Putamen (tissue), 1 donor: ENCODE data around the gene PARM1.

Experiments
- DNase-seq: peaks from one replicate; pipeline ENCODE4 v3.0.0-alpha.2; 2016; ENCODE audit warnings: low spot score

Gene PARM1

DNA sequence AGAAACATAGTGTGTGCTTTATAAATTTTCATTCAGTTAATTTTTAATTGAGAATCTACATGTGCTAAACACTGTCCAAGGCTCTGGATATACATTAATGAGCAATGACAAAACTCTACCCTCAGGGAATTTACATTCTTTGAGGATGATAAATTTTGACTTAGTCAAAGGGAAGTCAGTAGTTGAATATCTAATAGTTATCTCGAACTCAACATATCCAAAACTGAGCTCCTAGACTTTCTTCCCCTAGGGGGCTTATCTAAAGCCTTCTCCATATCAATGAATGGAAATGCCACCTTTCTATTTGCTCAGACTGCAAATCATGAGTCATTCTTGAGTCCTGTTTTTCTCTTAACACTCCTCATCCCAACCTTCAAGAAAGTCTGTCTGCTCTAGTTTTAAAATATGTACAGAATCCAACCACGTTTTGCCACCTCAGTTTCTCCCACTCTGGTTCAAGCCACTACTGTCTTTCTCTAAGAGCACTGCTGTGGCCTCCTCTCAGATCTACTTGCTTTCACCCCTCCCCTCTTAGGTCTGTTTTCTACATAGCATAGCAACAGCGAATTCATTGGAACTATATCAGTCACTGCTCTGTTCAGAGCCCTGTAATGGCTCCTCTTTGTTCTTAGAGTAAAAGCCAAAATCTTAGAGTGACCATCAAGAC lies 9.5 kb downstream of the PARM1 start:
- no peak for DNase-seq

DNA sequence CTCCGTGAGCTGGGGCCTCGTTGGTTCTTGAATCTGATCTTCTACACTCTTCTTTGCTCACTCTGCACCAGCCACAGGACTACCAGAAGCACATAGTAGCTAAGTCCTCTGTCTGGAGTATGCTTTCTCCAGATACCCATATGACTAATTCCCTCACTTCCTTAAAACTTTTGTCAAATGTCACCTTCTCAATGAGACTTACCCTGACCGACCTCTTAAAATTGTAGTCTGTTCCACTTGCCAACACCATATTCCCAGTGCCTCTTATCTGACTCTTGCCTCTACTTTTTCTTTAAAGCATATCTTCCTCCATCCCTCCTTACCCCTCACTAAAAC lies 10.0 kb downstream of the PARM1 start:
- no peak for DNase-seq

DNA sequence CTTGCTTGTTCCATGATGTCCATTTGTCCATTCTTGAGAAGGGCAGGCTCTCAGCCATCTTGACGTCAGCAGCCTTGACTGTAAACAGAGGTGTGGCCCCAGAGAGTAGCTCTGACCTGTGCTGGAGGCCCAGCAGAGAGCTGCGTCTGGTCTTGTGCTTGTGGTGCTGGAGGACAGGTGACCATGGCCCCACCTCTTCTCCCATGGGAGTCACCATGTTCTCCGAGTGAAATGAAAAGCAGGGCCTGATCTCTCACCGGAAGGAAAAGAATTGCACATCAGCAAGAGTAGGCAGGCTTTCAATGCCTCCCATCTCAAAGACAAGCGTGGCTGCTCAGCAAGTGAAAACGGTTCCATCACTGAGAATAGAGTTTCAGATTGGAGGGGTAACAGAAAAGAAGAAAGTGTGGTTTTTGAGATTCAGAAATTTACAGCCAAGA lies 11.5 kb downstream of the PARM1 start:
- no peak for DNase-seq

DNA sequence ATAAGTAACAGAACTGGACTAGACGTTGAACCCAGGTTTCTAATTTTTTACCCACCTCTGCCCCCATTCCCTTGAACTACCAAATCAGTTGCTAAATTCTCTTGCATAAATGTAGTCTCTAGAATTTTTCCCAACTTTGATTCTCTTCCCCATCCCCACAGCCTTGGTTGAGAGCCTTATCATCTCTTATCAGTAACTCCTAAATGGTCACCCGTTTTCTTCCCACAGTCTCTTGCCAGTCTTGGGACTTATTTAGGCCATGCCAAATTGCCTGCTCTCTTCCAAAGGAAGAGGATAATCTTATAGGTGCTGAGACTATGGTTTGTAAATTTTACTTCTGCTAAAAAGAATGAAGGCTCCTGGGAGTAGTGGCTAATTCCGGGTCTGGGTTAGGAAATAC lies 13.3 kb downstream of the PARM1 start:
- DNase-seq: no peak

DNA sequence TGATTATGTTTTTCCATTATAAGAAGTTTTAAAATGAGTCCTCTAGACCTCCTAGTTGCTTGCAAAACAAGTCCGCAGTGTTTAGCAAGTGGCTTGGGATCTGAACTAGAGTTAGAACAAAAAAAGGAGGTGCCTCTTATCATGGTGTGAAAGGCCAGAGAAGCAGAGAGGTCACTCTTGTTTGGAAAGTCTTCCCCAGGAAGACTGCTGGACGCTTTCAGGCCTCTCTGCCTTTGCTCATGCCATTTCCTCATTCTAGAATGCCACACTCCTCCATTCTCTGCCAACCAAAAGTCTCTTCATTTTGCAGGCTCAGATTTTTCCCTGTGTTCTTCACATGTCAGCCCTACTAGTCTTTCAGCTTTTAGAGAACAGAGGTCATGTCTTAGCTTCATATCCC lies 14.9 kb downstream of the PARM1 start:
- no peak for DNase-seq

DNA sequence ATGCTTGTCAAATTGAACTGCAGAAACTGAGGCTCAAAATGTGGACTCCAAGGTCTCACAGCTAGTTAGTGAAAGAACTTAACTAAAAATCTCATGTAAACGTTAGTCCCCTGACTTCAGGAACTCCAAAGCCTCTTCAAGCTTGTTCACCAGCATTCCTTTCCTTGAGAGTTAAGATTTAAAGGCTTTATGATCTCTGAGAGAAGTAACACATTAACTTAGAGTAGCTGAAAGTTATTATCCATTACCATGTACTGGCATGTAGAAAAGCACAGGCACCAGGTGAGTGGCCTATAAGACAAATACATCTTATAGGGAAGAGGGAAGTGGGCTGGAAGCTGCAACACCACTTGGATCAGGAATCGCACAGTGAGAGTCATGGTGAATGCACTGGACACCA lies 15.3 kb downstream of the PARM1 start:
- no peak for DNase-seq

DNA sequence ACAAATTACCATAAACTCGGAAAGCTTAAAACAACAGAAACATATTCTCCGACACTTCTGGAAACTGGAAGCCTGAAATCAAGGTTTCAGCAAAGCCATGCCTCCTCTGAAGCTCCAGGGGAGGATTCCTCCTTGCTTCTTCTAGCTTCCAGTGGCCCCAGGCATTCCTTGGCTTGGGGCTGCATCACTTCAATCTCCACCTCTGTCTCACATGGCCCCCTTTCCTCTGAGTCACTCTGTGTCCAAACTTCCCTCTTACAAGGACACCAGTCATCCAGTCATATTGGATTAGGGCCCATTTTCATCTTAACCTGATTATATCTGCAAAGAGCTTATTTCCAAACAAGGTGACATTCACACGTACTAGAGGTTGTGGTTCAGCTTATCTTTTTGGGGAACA lies 17.3 kb downstream of the PARM1 start:
- DNase-seq: no peak

DNA sequence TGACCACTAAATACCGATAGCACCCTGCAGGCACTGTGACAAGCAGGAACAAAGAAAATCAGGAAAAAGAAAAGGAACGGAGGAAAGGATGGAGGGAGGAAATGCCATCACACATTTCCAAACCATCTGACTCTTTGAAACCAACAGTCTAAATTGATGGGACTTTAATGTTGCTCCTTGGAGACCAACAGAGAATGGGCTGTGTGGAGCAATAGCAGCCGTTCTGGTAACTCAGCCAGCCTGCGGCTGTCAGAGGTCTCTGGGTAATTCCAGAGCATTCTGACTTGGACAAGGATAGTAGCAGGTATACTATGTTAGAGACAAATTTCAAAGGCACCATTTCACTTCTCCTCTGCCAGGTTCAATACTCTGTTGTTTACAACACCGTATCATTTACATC lies 18.0 kb downstream of the PARM1 start:
- DNase-seq: no peak

DNA sequence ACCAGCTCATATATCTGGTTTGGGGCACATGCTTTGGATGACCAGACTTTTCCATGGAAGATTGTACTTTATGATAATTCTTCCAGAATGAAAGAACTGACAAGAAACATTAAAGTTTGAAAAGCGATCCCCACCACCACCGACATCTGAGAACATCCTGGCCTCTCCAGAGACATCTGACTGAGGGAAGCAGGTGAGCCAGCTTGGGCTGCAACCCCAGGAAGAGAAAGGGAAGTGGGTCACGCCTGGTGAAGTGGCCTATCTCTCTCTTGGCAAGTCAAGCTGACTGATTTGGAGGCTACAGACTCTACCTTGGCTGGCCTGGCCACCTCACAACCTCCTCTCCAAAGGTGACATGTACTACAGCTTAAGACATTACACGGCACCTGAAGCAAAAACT lies 20.7 kb downstream of the PARM1 start:
- no peak for DNase-seq

DNA sequence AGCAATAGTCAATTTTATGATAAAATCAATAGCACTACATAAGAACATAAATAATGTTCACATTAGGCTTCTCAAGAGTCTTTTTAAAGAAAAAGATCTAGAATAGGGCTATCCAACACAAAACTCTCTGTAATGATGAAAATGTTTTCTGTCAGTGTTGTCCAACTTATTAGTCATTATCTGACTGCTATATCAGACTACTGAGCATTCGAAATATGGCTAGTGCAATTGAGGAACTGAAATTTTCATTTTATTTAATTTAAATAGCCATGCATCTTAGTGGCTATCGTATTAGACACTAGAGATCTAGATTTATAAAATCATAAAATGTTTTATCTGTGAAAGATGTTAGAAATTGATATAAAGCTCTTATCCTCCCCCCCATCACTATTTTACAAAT lies 26.0 kb downstream of the PARM1 start:
- DNase-seq: no peak

DNA sequence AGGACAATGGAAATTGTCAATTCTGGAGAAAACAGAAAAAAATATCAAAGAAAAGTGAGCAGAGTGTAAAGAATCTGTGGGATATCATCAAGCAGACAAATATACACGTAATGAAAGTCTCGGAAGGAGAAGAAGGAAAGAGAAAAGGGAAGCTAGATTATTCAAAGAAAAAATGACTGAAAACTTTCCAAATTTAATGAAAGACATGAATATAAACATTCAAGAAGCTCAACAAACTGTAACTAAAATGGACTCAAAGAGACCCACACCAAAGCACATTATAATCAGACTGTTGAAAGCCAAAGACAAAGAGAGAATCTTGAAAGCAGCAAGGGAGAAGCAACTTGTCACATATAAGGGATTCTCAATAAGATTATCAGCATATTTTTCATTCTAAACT lies 28.3 kb downstream of the PARM1 start:
- DNase-seq: no peak

DNA sequence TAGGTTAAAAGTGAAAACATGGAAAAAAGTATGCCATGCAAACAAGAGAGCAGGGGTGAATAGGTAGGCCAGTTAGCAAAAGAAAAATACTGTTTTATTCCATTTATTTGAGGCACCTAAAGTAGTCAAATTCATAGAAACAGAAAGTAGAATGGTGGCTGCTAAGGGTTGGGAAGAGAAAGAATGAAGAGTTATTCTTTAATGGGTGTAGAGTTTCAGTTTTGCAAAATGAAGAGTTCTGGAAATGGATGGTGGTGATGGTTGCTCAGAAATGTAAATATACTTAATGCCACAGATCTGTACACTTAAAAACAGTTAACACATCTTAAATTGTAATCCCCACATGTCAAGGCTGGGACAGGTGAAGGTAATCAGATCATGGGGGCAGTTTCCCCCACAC lies 29.7 kb downstream of the PARM1 start:
- DNase-seq: no peak

DNA sequence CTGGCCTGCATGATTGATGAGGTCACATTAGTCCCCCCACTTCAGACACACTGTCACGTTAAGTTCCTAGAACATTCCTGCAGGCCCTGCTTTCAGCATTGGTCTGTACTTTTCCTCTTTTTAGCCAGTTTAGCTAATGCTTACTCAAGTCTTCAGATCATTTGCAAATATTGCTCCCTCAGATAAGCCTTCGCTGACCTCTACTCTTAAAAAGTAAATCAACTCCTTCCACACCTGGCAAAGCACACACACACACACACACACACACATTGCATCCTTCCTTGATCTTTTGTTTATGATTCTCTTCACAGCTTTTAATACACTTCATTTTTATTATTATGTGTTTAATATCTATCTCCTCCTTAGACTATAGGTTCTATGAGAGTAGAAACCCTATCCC lies 31.4 kb downstream of the PARM1 start:
- DNase-seq: no peak

DNA sequence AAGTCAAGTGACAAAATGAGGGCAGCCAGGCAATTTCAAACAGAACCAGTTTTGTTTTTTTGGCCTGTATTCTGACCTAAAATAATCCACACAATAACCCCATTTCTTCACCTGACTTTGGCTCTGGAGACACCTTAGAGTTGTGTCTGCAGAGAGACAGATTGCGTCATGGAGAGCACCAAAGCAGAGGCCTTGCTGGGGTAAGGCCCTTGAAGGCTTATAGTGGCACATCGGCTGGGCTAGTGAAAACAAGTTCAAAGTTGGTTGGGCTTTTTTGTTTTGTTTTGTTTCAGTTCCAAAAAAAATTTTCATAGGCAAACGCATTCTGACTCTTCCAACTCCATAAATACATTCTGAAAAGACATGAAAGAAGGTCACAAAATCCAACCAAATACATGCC lies 34.4 kb downstream of the PARM1 start:
- no peak for DNase-seq

DNA sequence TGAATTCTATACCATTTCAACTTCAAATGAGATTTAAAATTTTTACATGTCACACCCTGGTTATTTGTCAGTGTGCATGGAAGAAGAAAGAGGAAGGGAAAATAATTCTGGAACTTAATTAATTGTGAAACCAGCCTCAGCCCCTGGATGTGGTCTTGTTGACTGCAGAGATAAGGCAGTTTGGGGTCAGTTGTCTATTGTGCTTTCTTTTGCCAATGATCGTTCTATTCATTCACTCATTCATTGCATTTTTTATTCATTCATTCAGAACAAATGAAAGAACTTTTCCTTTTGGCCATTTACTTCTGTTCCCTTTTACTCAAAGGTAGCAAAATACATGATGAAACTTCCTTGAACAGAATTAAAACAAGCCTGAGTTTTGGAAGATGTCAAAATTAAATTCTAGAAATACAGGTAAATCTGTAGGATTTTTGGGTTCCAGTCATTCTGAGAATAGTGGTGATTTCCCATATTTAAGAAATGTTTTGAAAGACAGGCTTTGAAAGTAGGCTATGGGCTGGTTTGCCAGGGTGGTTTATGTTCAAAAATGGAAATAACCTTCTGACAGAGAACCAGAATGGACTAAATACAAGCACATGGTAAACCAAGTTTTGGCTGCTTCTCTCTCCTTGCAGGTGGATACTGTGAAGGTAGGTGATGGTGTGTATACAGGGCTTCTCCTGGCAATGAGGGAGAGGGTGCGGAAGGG lies 35.7 kb downstream of the PARM1 start:
- no peak for DNase-seq

DNA sequence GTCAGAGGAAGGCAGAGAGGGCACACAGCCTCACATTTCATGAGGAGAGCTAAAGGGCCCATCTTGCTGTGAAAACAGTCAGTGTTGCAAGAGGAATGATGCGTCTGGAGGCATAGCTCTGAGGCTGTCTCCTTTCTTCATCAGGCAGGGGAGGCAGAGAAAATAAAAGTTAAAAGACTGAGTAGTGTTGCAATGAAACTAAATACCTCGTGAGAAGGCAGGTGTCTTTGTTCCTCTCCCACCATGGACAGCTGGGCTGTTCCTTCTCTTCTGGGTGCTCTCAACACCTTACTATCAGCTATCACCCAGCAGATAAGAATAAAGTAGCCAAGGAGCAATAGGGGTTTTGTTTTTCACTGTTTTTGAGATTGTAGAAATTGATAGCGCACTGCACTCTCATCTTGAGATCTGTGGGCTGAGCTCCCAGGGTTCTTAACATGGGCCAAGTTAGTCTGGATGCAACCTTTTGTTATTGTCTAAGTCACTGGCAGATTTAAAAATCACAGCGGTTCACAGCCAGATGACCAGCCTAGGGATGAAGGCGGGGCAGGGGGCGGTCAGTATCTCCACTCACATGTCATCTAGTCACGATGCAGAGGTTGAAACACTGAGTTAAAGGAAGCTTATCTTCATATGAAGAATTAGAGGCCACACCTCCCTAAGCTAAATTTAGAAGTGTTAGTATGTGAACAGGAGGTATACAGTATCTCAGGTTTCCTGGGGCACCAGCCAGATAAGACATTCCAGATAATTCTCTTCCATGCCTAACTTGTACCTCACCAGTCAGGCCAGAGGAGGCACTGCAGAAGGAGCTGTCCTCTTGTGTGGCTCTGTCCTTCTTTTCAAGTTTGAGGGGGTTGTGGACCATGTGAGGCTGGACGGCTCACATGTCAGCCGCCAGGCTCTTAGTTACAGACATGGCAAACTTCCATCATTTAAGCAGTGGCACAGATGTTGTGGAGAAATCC lies 36.9 kb downstream of the PARM1 start:
- DNase-seq: no peak

DNA sequence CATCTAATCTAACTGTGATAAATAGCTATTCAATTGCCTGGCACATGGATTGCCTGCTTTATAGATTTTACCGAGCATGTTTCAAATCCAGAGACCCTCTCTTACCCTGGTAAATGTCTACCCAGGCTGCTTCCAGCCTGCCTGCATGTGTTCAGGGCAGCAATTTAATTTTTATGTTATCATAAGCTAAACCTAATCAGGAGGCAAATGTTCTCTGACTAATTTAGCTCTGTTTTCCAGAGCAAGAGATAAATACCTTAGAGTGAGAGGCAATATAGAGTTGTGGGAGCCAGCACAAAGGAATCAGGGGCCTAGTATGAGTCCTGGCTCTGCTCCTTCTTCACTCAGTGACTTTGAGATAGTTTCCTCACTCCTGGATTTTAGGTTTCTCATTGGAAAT lies 37.7 kb downstream of the PARM1 start:
- no peak for DNase-seq

DNA sequence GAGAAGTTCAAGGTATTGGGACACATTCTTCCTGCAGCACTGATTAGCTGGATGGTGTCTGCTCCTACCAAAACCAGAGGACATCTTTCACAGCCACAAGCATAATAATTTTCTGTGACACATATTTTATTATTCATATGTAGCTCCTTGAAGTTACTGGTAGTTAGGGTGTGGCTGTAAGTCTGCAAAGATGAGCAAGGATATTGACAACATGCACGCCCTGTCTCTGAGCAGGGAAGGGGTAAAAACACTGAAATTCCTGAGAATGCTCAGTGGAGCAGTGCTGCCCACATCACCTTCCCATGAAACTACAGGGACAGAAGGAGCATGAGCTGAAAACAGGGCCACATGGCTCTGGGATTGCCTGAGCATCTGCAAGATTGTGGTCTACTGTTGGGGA lies 38.9 kb downstream of the PARM1 start:
- no peak for DNase-seq

DNA sequence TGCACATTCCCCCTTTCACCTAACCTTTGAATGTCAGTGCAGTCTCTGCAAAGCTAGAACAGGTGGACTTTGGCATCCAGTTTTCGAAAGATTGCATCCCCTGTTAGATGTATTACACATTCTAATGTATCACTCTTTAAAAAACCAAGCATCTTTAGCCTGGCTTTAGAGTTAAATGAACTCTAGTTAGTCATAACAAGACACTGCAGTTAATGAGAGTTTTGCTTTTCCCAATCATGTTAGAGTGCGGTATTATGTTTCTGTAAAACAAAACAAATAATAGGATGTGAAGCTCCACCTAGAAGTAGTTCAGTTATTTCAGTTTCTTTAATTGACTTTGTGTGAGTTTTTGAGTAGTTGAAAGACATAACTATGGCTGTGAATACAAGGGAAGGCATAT lies 42.2 kb downstream of the PARM1 start:
- no peak for DNase-seq

DNA sequence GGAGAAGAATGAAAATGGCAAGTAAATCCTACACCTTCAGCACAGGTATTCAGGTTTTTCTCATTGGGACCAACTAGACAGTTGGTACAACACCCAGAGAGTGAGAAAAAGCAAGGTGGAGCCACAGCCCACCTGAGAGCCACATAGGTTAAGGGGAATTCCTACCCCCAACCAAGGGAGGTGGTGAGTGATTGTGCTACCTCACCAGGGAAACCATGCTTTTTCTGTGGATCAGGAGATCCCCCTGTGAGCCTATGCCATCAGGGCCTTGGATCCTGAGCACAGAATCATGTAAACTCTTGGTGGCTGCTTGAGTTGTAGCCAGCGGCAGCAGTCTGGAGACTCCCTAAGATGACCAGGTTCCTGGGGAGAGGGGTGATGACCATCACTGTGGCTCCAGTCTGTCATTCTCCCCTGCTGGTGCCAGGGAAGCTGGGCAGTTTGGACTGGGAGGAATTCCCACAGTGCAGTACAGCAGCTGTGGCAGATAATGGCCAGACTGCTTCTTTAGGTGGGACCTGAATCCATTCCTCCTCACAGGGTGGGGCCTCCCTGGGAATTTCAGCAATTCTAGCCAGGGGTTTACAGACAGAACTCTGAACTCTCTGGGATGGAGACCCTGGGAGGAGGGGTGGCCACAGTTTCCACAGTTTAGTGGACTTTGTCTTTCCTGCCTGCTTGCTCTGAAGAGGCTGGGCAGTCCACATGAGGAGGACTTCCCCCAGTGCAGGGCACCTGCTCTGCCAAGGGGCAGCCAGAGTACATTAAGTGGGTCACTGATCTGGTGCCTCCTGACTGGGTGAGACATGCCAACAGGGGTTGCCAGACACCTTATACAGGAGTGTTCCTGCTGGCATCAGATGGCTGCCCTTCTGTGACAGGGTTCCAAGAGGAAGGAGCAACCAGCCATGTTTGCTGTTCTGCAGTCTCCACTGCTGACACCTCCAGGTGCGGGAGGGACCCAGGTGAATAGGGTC lies 43.2 kb downstream of the PARM1 start:
- DNase-seq: no peak

DNA sequence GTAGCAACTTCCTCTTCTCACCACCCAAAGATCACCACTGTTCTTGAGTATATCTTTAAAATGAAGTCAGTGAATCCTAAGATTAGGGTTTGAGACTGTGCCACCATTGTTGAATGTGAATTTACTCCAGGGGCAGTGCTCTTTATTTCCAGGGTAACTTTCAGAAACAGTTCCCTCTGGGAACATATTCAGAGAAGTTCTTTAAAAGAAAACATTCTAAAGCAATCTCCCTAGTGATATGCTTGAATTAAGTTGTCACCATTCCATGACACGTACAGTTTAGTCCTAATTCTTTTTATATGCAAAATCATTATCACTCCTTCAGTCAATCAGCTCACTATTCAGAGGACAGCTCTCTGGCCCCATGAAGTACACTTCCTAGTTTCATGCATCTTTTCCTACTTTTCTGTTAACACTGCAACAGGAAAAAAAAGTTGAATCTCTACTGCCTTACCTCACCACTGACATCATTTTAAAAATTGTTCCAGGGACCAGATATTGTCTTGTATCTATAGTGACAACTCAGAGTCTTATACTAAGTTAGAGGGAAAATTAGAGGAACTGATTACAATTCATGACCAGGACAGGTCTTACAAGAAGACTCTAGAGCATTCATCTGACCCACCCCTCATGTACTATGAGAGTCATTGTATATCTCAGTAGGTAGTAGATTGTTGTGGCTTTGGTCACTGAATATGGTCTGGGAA lies 49.8 kb downstream of the PARM1 start:
- no peak for DNase-seq
